OCI-LY1 (cell line): ENCODE measurements around the gene FNDC3A.

Experiments
- H2AFZ ChIP-seq: fragments of 200-600 bp; sonication (generic), shearing (Covaris generic); 2 replicates; pipeline ENCODE4 v1.6.0; 2014; ENCODE audit warnings: antibody characterized with exemption, mild to moderate bottlenecking, low read length
- H3F3A ChIP-seq: fragments of 200-600 bp; sonication (generic), shearing (Covaris generic); 2 replicates; pipeline ENCODE4 v1.6.0; 2014; ENCODE audit warnings: mild to moderate bottlenecking, antibody characterized with exemption, low read length, moderate library complexity; ENCODE audit not compliant: insufficient read depth
- H3K27ac ChIP-seq: fragments of 200-600 bp; sonication (generic); 2 replicates; pipeline ENCODE4 v1.5.1; 2014; ENCODE audit warnings: low read length, mixed run types, mild to moderate bottlenecking, low read depth; ENCODE audit not compliant: poor library complexity, severe bottlenecking
- H3K27me3 ChIP-seq: fragments of 200-600 bp; sonication (generic); 2 replicates; pipeline ENCODE4 v1.6.0; 2014; ENCODE audit warnings: antibody characterized with exemption, mild to moderate bottlenecking, low read length, moderate library complexity; ENCODE audit not compliant: insufficient read depth
- H3K36me3 ChIP-seq: fragments of 200-600 bp; sonication (generic); 2 replicates; pipeline ENCODE4 v1.6.1; 2014; ENCODE audit warnings: mild to moderate bottlenecking, antibody characterized with exemption, low read length, moderate library complexity, mixed read lengths; ENCODE audit not compliant: insufficient read depth
- H3K4me1 ChIP-seq: fragments of 200-600 bp; sonication (generic); 2 replicates; pipeline ENCODE4 v1.5.1; 2014; ENCODE audit warnings: mild to moderate bottlenecking, low read length, moderate library complexity; ENCODE audit not compliant: insufficient read depth, severe bottlenecking
- H3K4me2 ChIP-seq: fragments of 200-600 bp; sonication (generic), shearing (Covaris generic); 2 replicates; pipeline ENCODE4 v1.6.1; 2014; ENCODE audit warnings: low read length
- H3K4me3 ChIP-seq: fragments of 200-600 bp; sonication (generic); 2 replicates; pipeline ENCODE4 v1.5.1; 2014; ENCODE audit warnings: low read length, low read depth, mild to moderate bottlenecking, mixed read lengths; ENCODE audit not compliant: poor library complexity, severe bottlenecking
- H3K79me2 ChIP-seq: fragments of 200-600 bp; shearing (Covaris generic); 2 replicates; pipeline ENCODE4 v1.6.1; 2016; ENCODE audit warnings: mixed run types, low read length, mixed read lengths; ENCODE audit not compliant: insufficient read depth
- H3K9ac ChIP-seq: fragments of 200-600 bp; sonication (generic), shearing (Covaris generic); 2 replicates; pipeline ENCODE4 v1.6.1; 2014; ENCODE audit warnings: mild to moderate bottlenecking, low read length, mixed read lengths
- H3K9me2 ChIP-seq: fragments of 200-600 bp; sonication (generic), shearing (Covaris generic); 2 replicates; pipeline ENCODE4 v1.6.1; 2014; ENCODE audit warnings: low read depth, mild to moderate bottlenecking, low read length, mixed read lengths
- H3K9me3 ChIP-seq: fragments of 200-600 bp; shearing (Covaris generic); 2 replicates; pipeline ENCODE4 v1.6.1; 2014; ENCODE audit warnings: low read length, mixed read lengths
- H4K20me1 ChIP-seq: fragments of 200-600 bp; sonication (generic), shearing (Covaris generic); 2 replicates; pipeline ENCODE4 v1.6.0; 2016; ENCODE audit warnings: mild to moderate bottlenecking, low read length; ENCODE audit not compliant: insufficient read depth
- CTCF ChIP-seq: fragments of 200-600 bp; sonication (generic), shearing (Covaris generic); IDR thresholded peaks from 2 replicates; pipeline ENCODE4 v1.5.1; 2017; ENCODE audit warnings: mild to moderate bottlenecking, antibody characterized with exemption, low read length, moderate library complexity, mixed read lengths
- EZH2 ChIP-seq: fragments of 200-600 bp; sonication (generic), shearing (Covaris generic); IDR thresholded peaks from 2 replicates; pipeline ENCODE4 v1.8.0; 2017; ENCODE audit warnings: borderline replicate concordance, mixed run types, mild to moderate bottlenecking, antibody characterized with exemption, low read length, moderate library complexity, mixed read lengths

The FNDC3A gene

DNA sequence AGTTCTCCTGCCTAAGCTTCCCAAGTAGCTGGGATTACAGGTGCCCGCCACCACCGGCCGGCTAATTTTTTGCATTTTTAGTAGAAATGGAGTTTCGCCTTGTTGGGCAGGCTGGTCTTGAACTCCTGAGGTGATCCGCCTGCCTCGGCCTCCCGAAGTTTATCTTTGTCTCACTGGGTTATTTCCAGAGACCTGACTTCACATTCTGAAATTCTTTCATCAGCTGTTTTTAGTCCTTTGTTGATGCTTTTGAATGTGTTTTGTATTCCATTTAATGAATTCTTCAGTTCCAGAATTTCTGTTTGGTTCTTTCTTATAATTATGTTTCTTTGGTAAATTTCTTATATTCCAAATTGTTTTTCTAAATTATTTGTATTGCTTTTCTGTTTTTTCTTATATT lies 189.0 kb downstream of the FNDC3A start:
- Histone ChIP-seq H3K27ac (no peak overlapping the region), H3K9me3 (peaks cover 17% of the 10 kb centered on the region), H3K4me2 (no peak overlapping the region), H2AFZ (no peak overlapping the region), H3K79me2 (no peaks in the 10 kb centered on the region), H4K20me1 (no peaks in the 10 kb centered on the region), H3K27me3 (no peaks in the 10 kb centered on the region), H3K4me1 (no peaks in the 10 kb centered on the region), H3F3A (no peaks in the 10 kb centered on the region), H3K9ac (no peak overlapping the region), H3K4me3 (no peak overlapping the region), H3K36me3 (peaks cover 38% of the 10 kb centered on the region), H3K9me2 (no peaks in the 10 kb centered on the region)
- TF ChIP-seq EZH2 = no peak
- TF ChIP-seq CTCF = no peak

GRCh38 chr13:49165798-49166752 lies 190.4 kb downstream of the FNDC3A start:
- H3K9me3 ChIP-seq = peaks cover 17% of the 10 kb centered on the region
- no peaks in the 10 kb centered on the region for H3K9me2 ChIP-seq
- no peaks in the 10 kb centered on the region for H3K79me2 ChIP-seq
- H2AFZ ChIP-seq = no peak overlapping the region
- no peak for TF ChIP-seq EZH2
- no peak for TF ChIP-seq CTCF
- H4K20me1 ChIP-seq = no peaks in the 10 kb centered on the region
- no peak overlapping the region for H3K9ac ChIP-seq
- no peaks in the 10 kb centered on the region for H3K27me3 ChIP-seq
- peaks cover 50% of the 10 kb centered on the region for H3K36me3 ChIP-seq
- no peak overlapping the region for H3K27ac ChIP-seq
- H3K4me3 ChIP-seq = no peak overlapping the region
- no peaks in the 10 kb centered on the region for H3F3A ChIP-seq
- no peaks in the 10 kb centered on the region for H3K4me1 ChIP-seq
- H3K4me2 ChIP-seq = no peak overlapping the region

GRCh38 chr13:49171359-49171758 lies 195.6 kb downstream of the FNDC3A start:
- Histone ChIP-seq H3K4me2 (no peak overlapping the region), H3K4me3 (no peak overlapping the region), H2AFZ (no peak overlapping the region), H3K9ac (no peak overlapping the region), H3K36me3 (peaks cover 61% of the 10 kb centered on the region), H3F3A (no peaks in the 10 kb centered on the region), H4K20me1 (no peaks in the 10 kb centered on the region), H3K79me2 (0 out of 2 replicates have a peak, but pooled peaks cover 2% of the 10 kb centered on the region), H3K9me2 (no peaks in the 10 kb centered on the region), H3K27ac (no peak overlapping the region), H3K9me3 (no peaks in the 10 kb centered on the region), H3K4me1 (no peaks in the 10 kb centered on the region), H3K27me3 (no peaks in the 10 kb centered on the region)
- TF ChIP-seq CTCF = no peak
- no peak for TF ChIP-seq EZH2
